NCI-H524 (cell line): ENCODE data around the gene DYRK4.

Experiments
- DNase-seq, 2 experiments: peaks; one replicate each; lab custom pipeline; 2025; lab: John Stamatoyannopoulos, UW

DYRK4 gene

GRCh38 chr12:4626543-4626942 is 64.5 kb downstream of the DYRK4 start:
- no peak for DNase-seq

DNA sequence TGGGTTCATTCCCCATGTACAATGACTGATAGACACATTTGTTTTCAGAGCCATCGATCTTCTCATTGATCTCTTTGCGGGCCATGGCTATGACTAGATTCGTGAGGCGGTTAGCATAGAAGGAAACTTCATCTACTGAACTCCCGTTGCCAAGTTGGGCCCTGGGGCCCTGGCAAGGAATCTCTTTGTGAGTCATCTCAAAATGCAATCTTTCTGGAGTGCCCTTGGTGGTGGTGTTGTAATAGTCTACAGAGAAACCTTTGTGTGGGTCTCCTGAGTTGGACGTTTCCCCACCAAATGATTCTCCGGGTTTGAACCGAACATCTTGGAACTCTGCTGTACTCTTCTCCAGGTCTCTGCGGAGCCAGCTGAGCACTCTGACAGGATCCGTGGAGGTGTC is 66.4 kb downstream of the DYRK4 start:
- no peak for DNase-seq

GRCh38 chr12:4630262-4630661 is 68.3 kb downstream of the DYRK4 start:
- no peak for DNase-seq

- no peak for DNase-seq
These were observed 81.7 kb downstream of the DYRK4 start for GRCh38 chr12:4643747-4644146.

DNA sequence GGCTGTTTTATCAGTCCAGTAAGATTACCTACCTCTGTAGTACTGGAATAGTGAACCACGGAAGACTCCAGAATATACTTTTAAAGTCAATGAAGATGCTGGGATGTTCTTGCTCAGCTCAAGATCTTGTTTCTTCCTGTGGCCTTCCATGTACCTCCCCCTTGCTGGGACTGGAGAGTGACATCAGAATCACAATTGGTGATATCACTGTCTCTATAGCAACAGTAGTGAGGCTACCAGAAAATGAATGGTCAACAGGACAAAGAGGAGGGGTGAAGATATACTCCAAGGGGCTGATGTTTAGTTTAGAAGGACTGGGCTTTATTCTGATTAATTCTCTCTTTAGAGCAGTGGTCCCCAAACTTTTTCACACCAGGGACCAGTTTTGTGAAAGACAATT is 83.0 kb downstream of the DYRK4 start:
- no peak for DNase-seq

DNA sequence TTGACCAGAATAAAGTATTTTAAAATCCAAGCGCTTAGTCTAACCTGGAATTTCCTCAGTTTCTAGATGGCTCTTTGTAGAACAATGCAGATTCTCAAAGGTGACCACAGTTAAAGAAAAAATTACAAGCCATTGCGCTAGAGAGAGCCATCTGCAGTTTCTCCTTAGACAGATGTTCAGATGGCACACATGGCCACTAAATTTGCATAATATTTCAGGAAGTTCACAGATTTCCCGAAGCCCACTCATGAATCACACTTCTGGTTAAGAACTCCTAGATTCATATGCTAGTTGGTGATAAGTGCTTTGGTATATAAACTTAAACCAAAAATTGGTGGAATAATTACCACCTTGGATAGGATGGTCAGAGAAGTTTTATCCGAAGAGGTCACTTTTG is 86.1 kb downstream of the DYRK4 start:
- peak in 1 of 2 experiments; percentile 42 for DNase-seq

DNA sequence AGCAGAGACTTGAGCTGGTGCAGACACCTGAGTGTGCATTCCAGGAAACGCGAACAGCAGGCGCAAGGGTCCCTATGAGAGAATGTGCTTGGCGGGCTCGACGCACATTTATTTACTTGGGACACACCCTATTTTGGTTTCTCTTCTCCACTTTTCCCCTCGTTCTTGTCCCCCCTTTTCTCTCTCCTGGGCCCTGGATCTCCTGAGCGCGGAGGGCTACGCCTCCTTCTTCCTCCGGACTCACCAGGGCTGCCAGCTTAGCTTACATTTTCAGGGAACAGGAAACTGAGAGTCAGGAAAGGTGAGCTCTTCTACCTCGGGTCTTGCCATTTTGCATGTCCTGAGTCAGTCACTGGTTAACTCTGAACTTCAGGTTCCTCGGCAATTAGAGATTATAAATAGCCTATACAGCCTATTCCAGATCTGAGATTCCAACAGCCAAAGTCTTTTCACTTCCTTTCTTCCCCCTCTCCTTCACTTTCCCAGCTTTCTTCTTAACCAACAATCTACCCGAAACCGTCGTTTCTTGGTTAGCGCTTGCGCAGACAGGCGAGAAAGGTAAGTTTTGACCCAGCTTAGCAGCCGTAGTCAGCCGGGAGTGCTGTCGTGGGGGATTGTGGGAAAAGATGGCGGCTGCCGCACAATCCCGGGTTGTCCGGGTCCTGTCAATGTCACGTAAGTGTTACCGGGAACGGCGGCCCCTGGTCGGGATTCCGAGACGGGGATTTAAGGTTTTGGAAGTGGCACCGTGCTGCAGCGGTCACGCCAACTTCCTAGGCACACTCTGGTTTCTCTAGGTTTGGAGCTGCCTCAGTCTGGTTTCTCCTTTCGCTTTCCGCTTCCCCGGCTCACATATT is 86.7 kb downstream of the DYRK4 start, which contains the start of the genes AKAP3 and NDUFA9:
Gene AKAP3 (minus strand): TSS at position 551 of the 857 bp plus-strand sequence. CDS start 10,855 bp downstream, outside the sequence.
Gene NDUFA9 (plus strand): TSS at position 614 of the 857 bp plus-strand sequence. CDS start 13 bp downstream, at position 627.
- DNase-seq = peak; percentile 37 to 84

- no peak for DNase-seq
These were observed 87.3 kb downstream of the DYRK4 start for GRCh38 chr12:4649358-4649661.

GRCh38 chr12:4653257-4653656 is 91.2 kb downstream of the DYRK4 start:
- no peak for DNase-seq

- DNase-seq = no peak
These were observed 91.7 kb downstream of the DYRK4 start for GRCh38 chr12:4653691-4654090.
